ENCODE results near the gene UBN2.
"Not testable (repeated sequence)": the region's sequence is repeated elsewhere in the genome, so short reads cannot be mapped to it uniquely, and the experiment has no call there.

The UBN2 gene

GRCh38 chr7:139230774-139231512 lies at the start of gene UBN2:
Gene UBN2, plus strand, starts transcription at chr7:139231237. Its CDS starts 248 bp downstream, at chr7:139231485.
- peak; percentile 75 to 82 for DNase-seq (ENCODE audit: low read depth in 2 of 2)

GRCh38 chr7:139181404-139181803 lies 49.6 kb upstream of the UBN2 start:
- no peak for DNase-seq (ENCODE audit: low read depth in 2 of 2)

- DNase-seq (ENCODE audit: low read depth in 2 of 2) = no peak
Measured at GRCh38 chr7:139182363-139182762, 48.7 kb upstream of the UBN2 start.

GRCh38 chr7:139183251-139183650 lies 47.8 kb upstream of the UBN2 start:
- no peak for DNase-seq (ENCODE audit: low read depth in 2 of 2)

GRCh38 chr7:139183878-139184338 lies 47.1 kb upstream of the UBN2 start:
- no peak for DNase-seq (ENCODE audit: low read depth in 2 of 2)

GRCh38 chr7:139186146-139186545 lies 44.9 kb upstream of the UBN2 start:
- DNase-seq (ENCODE audit: low read depth in 2 of 2) = no peak

GRCh38 chr7:139189357-139189756 lies 41.7 kb upstream of the UBN2 start:
- no peak for DNase-seq (ENCODE audit: low read depth in 2 of 2)

GRCh38 chr7:139192014-139192706 lies 38.9 kb upstream of the UBN2 start:
- DNase-seq (ENCODE audit: low read depth in 2 of 2) = no peak

- DNase-seq (ENCODE audit: low read depth in 2 of 2) = no peak
Measured at GRCh38 chr7:139200382-139200781, 30.7 kb upstream of the UBN2 start.

GRCh38 chr7:139203992-139204391 lies 27.0 kb upstream of the UBN2 start:
- no peak for DNase-seq (ENCODE audit: low read depth in 2 of 2)

GRCh38 chr7:139205843-139206242 lies 25.2 kb upstream of the UBN2 start:
- DNase-seq (ENCODE audit: low read depth in 2 of 2) = no peak

GRCh38 chr7:139212133-139212532 lies 18.9 kb upstream of the UBN2 start:
- no peak for DNase-seq (ENCODE audit: low read depth in 2 of 2)

- DNase-seq (ENCODE audit: low read depth in 2 of 2) = not testable (repeated sequence)
Measured at GRCh38 chr7:139213489-139213888, 17.5 kb upstream of the UBN2 start.

- DNase-seq (ENCODE audit: low read depth in 2 of 2) = no peak
Measured at GRCh38 chr7:139218173-139218572, 12.9 kb upstream of the UBN2 start.

- no peak for DNase-seq (ENCODE audit: low read depth in 2 of 2)
Measured at GRCh38 chr7:139224219-139224618, 6.8 kb upstream of the UBN2 start.

GRCh38 chr7:139224836-139225235 lies 6.2 kb upstream of the UBN2 start:
- DNase-seq (ENCODE audit: low read depth in 2 of 2) = not testable (repeated sequence)

GRCh38 chr7:139225286-139226157 lies 5.5 kb upstream of the UBN2 start:
- DNase-seq (ENCODE audit: low read depth in 2 of 2) = not testable (repeated sequence)

GRCh38 chr7:139226158-139226515 lies 4.9 kb upstream of the UBN2 start:
- not testable (repeated sequence) for DNase-seq (ENCODE audit: low read depth in 2 of 2)

- DNase-seq (ENCODE audit: low read depth in 2 of 2) = not testable (repeated sequence)
Measured at GRCh38 chr7:139226988-139227488, 4.0 kb upstream of the UBN2 start.

- DNase-seq (ENCODE audit: low read depth in 2 of 2) = no peak
Measured at GRCh38 chr7:139230023-139230422, 1.0 kb upstream of the UBN2 start.

- DNase-seq (ENCODE audit: low read depth in 2 of 2) = no peak
Measured at GRCh38 chr7:139230484-139230773, 608 bp upstream of the UBN2 start.
